HEK293 (cell line): ENCODE results near the gene RYR2.

Experiments
- CTCF ChIA-PET: fragments of 350-600 bp; formaldehyde crosslinking; extraction: SDS; loops from one replicate; lab custom pipeline; 2021; ENCODE audit warnings: antibody characterized with exemption; lab: Yijun Ruan, JAX
- POLR2A ChIA-PET: fragments of 300-600 bp; formaldehyde crosslinking; extraction: SDS; loops from one replicate; lab custom pipeline; 2020; ENCODE audit warnings: antibody characterized with exemption, inconsistent platforms; lab: Yijun Ruan, JAX
- H3K27ac ChIP-seq: fragments of 200-500 bp; sonication (Bioruptor generic); 2 replicates; pipeline ENCODE4 v1.5.1; 2014; ENCODE audit warnings: low read depth, low read length, control low read depth, inconsistent platforms; ENCODE audit errors: extremely low read depth
- H3K36me3 ChIP-seq, 2 experiments: fragments of 200-500 bp in 1 of 2; sonication (Bioruptor generic) in 1 of 2; 1 replicate in 1 of 2; 2 replicates in 1 of 2; pipeline ENCODE4 v1.5.1; 2014 to 2017; ENCODE audit warnings: inconsistent platforms in 2 of 2, low read length in 2 of 2; ENCODE audit not compliant: control insufficient read depth in 2 of 2, insufficient read depth in 1 of 2
- H3K4me1 ChIP-seq: fragments of 200-500 bp; sonication (Bioruptor generic); 2 replicates; pipeline ENCODE4 v1.5.1; 2014; ENCODE audit warnings: mild to moderate bottlenecking, low read length, inconsistent platforms; ENCODE audit not compliant: control insufficient read depth, insufficient read depth
- H3K4me3 ChIP-seq: 2 replicates; pipeline ENCODE4 v1.5.1; 2011; ENCODE audit warnings: low read depth, mild to moderate bottlenecking, control low read depth, low read length, moderate library complexity
- H3K9me3 ChIP-seq: fragments of 200-500 bp; sonication (Bioruptor generic); 2 replicates; pipeline ENCODE4 v1.5.1; 2014; ENCODE audit warnings: low read depth, low read length, inconsistent platforms; ENCODE audit not compliant: control insufficient read depth, insufficient read depth
- HOXA7 ChIP-seq: sonication (generic); formaldehyde crosslinking; IDR thresholded peaks from 2 replicates; pipeline ENCODE4 v1.8.1; 2022; ENCODE audit warnings: missing genetic modification reagents, borderline replicate concordance
- KLF7 ChIP-seq: fragments of 450-650 bp; formaldehyde crosslinking; IDR thresholded peaks from 2 replicates; pipeline ENCODE4 v1.5.1; 2016; ENCODE audit warnings: missing biosample characterization, missing genetic modification characterization, borderline replicate concordance
- MEIS1 ChIP-seq: sonication (generic); formaldehyde crosslinking; IDR thresholded peaks from 2 replicates; pipeline ENCODE4 v1.8.1; 2022; ENCODE audit warnings: missing genetic modification reagents, mild to moderate bottlenecking, borderline replicate concordance
- REPIN1 ChIP-seq: fragments of 450-650 bp; formaldehyde crosslinking; IDR thresholded peaks from 2 replicates; pipeline ENCODE4 v1.5.1; 2017; ENCODE audit warnings: missing biosample characterization, missing genetic modification characterization, low read depth
- SALL2 ChIP-seq: fragments of 450-650 bp; formaldehyde crosslinking; IDR thresholded peaks from 2 replicates; pipeline ENCODE4 v1.5.0; 2017; ENCODE audit warnings: missing biosample characterization, mild to moderate bottlenecking, missing genetic modification characterization, borderline replicate concordance
- SCRT1 ChIP-seq: fragments of 450-650 bp; formaldehyde crosslinking; IDR thresholded peaks from 2 replicates; pipeline ENCODE4 v1.5.1; 2016; ENCODE audit warnings: missing biosample characterization, missing genetic modification characterization, borderline replicate concordance
- SETDB1 ChIP-seq: IDR thresholded peaks from one replicate; pipeline ENCODE4 v1.6.1; 2017; ENCODE audit warnings: mild to moderate bottlenecking, low read length, moderate library complexity, mixed read lengths; ENCODE audit not compliant: insufficient read length
- TRIM28 ChIP-seq: IDR thresholded peaks from 2 replicates; pipeline ENCODE4 v1.6.1; 2011; ENCODE audit warnings: low read length, control low read depth, borderline replicate concordance
- YY1 ChIP-seq: fragments of 450-650 bp; formaldehyde crosslinking; IDR thresholded peaks from 2 replicates; pipeline ENCODE4 v1.5.1; 2018; ENCODE audit warnings: missing biosample characterization, missing genetic modification characterization
- ZFP69B ChIP-seq: fragments of 450-650 bp; formaldehyde crosslinking; IDR thresholded peaks from 2 replicates; pipeline ENCODE4 v1.5.1; 2016; ENCODE audit warnings: missing biosample characterization, missing genetic modification characterization
- ZNF157 ChIP-seq: fragments of 450-650 bp; formaldehyde crosslinking; IDR thresholded peaks from 2 replicates; pipeline ENCODE4 v1.5.1; 2016; ENCODE audit warnings: missing biosample characterization, missing genetic modification characterization
- ZNF169 ChIP-seq: fragments of 450-650 bp; formaldehyde crosslinking; IDR thresholded peaks from 2 replicates; pipeline ENCODE4 v1.5.1; 2016; ENCODE audit warnings: missing biosample characterization, missing genetic modification characterization
- ZNF174 ChIP-seq: fragments of 450-650 bp; formaldehyde crosslinking; IDR thresholded peaks from 2 replicates; pipeline ENCODE4 v1.5.0; 2017; ENCODE audit warnings: missing biosample characterization, mild to moderate bottlenecking, missing genetic modification characterization
- ZNF266 ChIP-seq: fragments of 450-650 bp; formaldehyde crosslinking; IDR thresholded peaks from 2 replicates; pipeline ENCODE4 v1.5.1; 2016; ENCODE audit warnings: missing biosample characterization, missing genetic modification characterization, low read depth
- ZNF394 ChIP-seq: fragments of 450-650 bp; formaldehyde crosslinking; IDR thresholded peaks from 2 replicates; pipeline ENCODE4 v1.5.1; 2016; ENCODE audit warnings: missing biosample characterization, missing genetic modification characterization, mild to moderate bottlenecking, moderate library complexity, borderline replicate concordance
- ZNF571 ChIP-seq: fragments of 450-650 bp; formaldehyde crosslinking; IDR thresholded peaks from 2 replicates; pipeline ENCODE4 v1.5.0; 2017; ENCODE audit warnings: missing biosample characterization, missing genetic modification characterization
- ZNF585B ChIP-seq: fragments of 450-650 bp; formaldehyde crosslinking; IDR thresholded peaks from 2 replicates; pipeline ENCODE4 v1.5.1; 2016; ENCODE audit warnings: missing biosample characterization, missing genetic modification characterization
- ZNF670 ChIP-seq: fragments of 450-650 bp; formaldehyde crosslinking; IDR thresholded peaks from 2 replicates; pipeline ENCODE4 v1.5.1; 2016; ENCODE audit warnings: missing biosample characterization, missing genetic modification characterization, low read depth
- ZNF747 ChIP-seq: fragments of 450-650 bp; formaldehyde crosslinking; IDR thresholded peaks from 2 replicates; pipeline ENCODE4 v1.5.1; 2016; ENCODE audit warnings: missing biosample characterization, missing genetic modification characterization
- ZNF776 ChIP-seq: fragments of 450-650 bp; formaldehyde crosslinking; IDR thresholded peaks from 2 replicates; pipeline ENCODE4 v1.5.0; 2017; ENCODE audit warnings: missing biosample characterization, missing genetic modification characterization, borderline replicate concordance
- ZNF777 ChIP-seq: fragments of 450-650 bp; formaldehyde crosslinking; IDR thresholded peaks from 2 replicates; pipeline ENCODE4 v1.5.1; 2017; ENCODE audit warnings: missing biosample characterization, missing genetic modification characterization, borderline replicate concordance
- ZSCAN30 ChIP-seq: fragments of 450-650 bp; IDR thresholded peaks from 2 replicates; pipeline ENCODE4 v1.5.1; 2018; ENCODE audit warnings: missing biosample characterization, mild to moderate bottlenecking, missing genetic modification characterization, moderate library complexity
- ZXDB ChIP-seq: fragments of 450-650 bp; formaldehyde crosslinking; IDR thresholded peaks from 2 replicates; pipeline ENCODE4 v1.5.1; 2016; ENCODE audit warnings: missing biosample characterization, missing genetic modification characterization

Gene RYR2

DNA sequence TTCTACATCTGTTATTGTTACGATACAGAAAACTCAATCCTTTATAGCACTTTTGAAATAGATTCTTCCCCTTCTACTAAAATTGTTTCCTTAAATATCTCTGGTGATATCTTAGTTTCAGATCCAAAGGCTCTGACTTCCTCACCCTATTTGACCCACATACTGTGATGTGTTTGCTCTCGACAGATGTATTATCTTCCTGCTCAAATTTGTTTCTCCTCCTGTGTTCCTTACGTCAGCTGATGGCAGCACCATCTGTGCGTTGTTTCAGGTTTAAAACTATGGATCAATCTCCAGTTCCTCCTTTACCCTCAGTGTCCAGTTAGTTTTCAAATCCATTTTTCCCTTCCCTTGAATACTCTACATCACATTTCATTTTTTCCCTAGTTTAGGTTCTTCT is 274.4 kb downstream of the RYR2 start (continued):
- TF ChIP-seq KLF7 (tag by site-specific recombination) = no peak

DNA sequence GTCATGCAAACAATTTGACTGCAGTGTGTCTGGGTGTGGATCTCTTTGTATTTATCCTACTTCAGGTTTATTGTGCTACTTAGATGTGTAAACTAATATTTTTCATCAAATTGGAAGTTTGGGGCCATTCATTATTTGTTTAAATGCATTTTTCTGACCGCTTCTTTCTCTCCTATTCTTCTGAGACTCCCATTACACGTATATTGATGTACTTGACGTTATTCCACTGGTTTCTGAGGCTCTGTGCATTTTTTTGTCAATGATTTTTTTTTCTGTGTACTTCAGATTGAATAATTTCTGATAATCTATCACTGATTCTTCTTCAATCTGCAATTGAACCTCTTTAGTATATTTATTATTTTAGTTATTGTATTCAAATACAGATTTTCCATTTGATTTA is 276.8 kb downstream of the RYR2 start:
- ChIA-PET POLR2A (no interaction called here), CTCF (interaction anchor here (0.7 kb wide), 2 partner anchors 68 to 559 kb away, joined by 3 to 7 read pairs; no protein-coding TSS in a partner anchor)
- Histone ChIP-seq H3K27ac (no peak overlapping the region), H3K9me3 (no peaks in the 10 kb centered on the region), H3K4me3 (no peak overlapping the region), H3K4me1 (no peaks in the 10 kb centered on the region)
- TF ChIP-seq TRIM28 = peak; percentile 80
- TF ChIP-seq ZNF394 = no peak
- TF ChIP-seq ZNF776 (tag by site-specific recombination) = no peak
- TF ChIP-seq ZNF174 (tag by site-specific recombination) = no peak
- TF ChIP-seq HOXA7 (CRISPR knock-in tag) = no peak
- TF ChIP-seq ZNF670 (tag by site-specific recombination) = no peak
- TF ChIP-seq YY1 = no peak
- no peak for TF ChIP-seq ZSCAN30 (tag by site-specific recombination)
- peak; percentile 68 for TF ChIP-seq SETDB1
- TF ChIP-seq ZNF266 = no peak
- TF ChIP-seq, all 188 proteins: peak for 2
- H3K36me3 ChIP-seq = no peaks in the 10 kb centered on the region

DNA sequence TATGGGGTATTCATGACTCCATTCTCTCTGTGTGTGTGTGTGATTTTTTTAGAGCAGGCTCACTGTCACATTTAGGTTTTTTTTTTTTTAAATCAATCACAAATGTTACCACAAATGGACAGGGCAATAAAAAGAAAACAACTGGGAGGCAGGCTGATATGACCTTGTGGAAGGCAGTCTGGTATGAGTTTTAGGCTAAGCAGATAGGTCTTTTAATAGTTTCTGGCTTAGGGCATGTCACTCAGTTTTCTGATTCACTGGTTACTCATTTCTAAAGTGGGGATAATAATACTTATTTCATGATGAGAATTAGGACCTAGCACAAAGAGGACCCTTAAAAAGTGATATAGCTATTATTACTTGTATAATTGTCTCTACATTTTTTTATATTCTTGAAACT is 278.9 kb downstream of the RYR2 start:
- no peaks in the 10 kb centered on the region for H3K36me3 ChIP-seq
- H3K9me3 ChIP-seq = no peaks in the 10 kb centered on the region
- ChIA-PET POLR2A (no interaction called here), CTCF (no interaction called here)
- H3K4me1 ChIP-seq = no peaks in the 10 kb centered on the region
- TF ChIP-seq ZNF777 (tag by site-specific recombination) = no peak
- TF ChIP-seq ZNF747 (tag by site-specific recombination) = no peak
- no peak overlapping the region for H3K27ac ChIP-seq
- no peak overlapping the region for H3K4me3 ChIP-seq

DNA sequence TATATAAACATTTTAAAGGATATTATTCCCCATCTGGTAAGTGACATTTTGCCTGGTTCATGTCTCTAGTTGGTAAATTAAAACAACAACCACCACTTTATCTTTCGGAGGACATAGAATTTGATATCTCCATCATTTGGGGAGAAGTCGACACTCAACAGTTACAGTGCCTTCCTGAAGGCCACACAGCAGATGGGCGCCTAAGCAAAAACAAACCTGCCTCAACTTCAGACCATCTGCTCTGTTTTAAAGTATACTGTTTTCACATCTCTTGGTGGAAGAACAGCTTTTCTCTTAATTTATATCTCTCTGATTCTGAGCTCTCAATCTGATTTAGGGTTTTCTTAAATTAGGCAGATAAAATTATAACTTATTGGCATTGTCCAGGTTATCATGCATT is 282.2 kb downstream of the RYR2 start:
- Histone ChIP-seq H3K27ac (no peak overlapping the region), H3K9me3 (no peaks in the 10 kb centered on the region), H3K4me1 (no peaks in the 10 kb centered on the region), H3K36me3 (no peaks in the 10 kb centered on the region), H3K4me3 (no peak overlapping the region)
- POLR2A ChIA-PET = no interaction called here
- CTCF ChIA-PET = no interaction called here
- TF ChIP-seq ZNF585B (tag by site-specific recombination) = no peak
- TF ChIP-seq REPIN1 = no peak
- no peak for TF ChIP-seq ZNF157 (tag by site-specific recombination)
- TF ChIP-seq ZNF571 = no peak
- no peak for TF ChIP-seq MEIS1 (CRISPR knock-in tag)
- TF ChIP-seq ZNF776 (tag by site-specific recombination) = no peak
- no peak for TF ChIP-seq SALL2
- no peak for TF ChIP-seq ZXDB
- TF ChIP-seq SCRT1 (tag by site-specific recombination) = no peak
- no peak for TF ChIP-seq ZNF169 (tag by site-specific recombination)
- TF ChIP-seq ZFP69B (tag by site-specific recombination) = no peak
- TF ChIP-seq, all 188 proteins: peak for 0
